Glutamatergic neuron (in vitro differentiated cells): Measurements from ENCODE around the gene IL20. TPM values are rescaled to one million over a fixed set of nuclear protein-coding genes. Genes with fewer than 3 reads are reported as not detected.
A peak's percentile ranks its signal among the peaks of the same experiment; 100 is the strongest.

Experiments
- DNase-seq: peaks from one replicate; pipeline ENCODE4 v3.0.0; 2022
- H3K27ac Mint-ChIP-seq: one replicate; pipeline ENCODE4 v1.8.0; 2020; ENCODE audit warnings: mild to moderate bottlenecking, mixed read lengths, inconsistent platforms; ENCODE audit not compliant: unreplicated experiment
- H3K27me3 Mint-ChIP-seq: one replicate; pipeline ENCODE4 v1.8.0; 2020; ENCODE audit warnings: mild to moderate bottlenecking, moderate library complexity, mixed read lengths, inconsistent platforms; ENCODE audit not compliant: unreplicated experiment
- H3K36me3 Mint-ChIP-seq: one replicate; pipeline ENCODE4 v1.8.0; 2020; ENCODE audit warnings: mild to moderate bottlenecking, mixed read lengths, inconsistent platforms; ENCODE audit not compliant: unreplicated experiment
- H3K4me1 Mint-ChIP-seq: one replicate; pipeline ENCODE4 v1.8.0; 2020; ENCODE audit warnings: mild to moderate bottlenecking, low read depth, mixed read lengths, inconsistent platforms; ENCODE audit not compliant: unreplicated experiment
- H3K4me3 Mint-ChIP-seq: one replicate; pipeline ENCODE4 v1.8.0; 2020; ENCODE audit warnings: mild to moderate bottlenecking, mixed read lengths, inconsistent platforms; ENCODE audit not compliant: unreplicated experiment
- H3K9me3 Mint-ChIP-seq: one replicate; pipeline ENCODE4 v1.8.0; 2020; ENCODE audit warnings: mild to moderate bottlenecking, moderate library complexity, mixed read lengths, inconsistent platforms; ENCODE audit not compliant: unreplicated experiment
- CTCF ChIP-seq: fragments of 200-600 bp; sonication (generic); IDR thresholded peaks from one replicate; pipeline ENCODE4 v1.5.0; 2021; ENCODE audit not compliant: partially characterized antibody, unreplicated experiment
- long read RNA-seq: library from polyadenylated mRNA; unstranded; transcript quantifications from one replicate; pipeline ENCODE4 v2.0.0, GENCODE V29; 2020; ENCODE audit not compliant: unreplicated experiment
- total RNA-seq: library from RNA; stranded (reverse); fragmentation: NEBNext Ultra II Directional; extraction: Animal tissue kit (Norgen Biotek cat#: 25700); gene quantifications from one replicate; pipeline ENCODE4 v1.2.1, GENCODE V29; 2021; ENCODE audit not compliant: unreplicated experiment

IL20 gene
- not detected for total RNA-seq
- long read RNA-seq = 0 reads

DNA sequence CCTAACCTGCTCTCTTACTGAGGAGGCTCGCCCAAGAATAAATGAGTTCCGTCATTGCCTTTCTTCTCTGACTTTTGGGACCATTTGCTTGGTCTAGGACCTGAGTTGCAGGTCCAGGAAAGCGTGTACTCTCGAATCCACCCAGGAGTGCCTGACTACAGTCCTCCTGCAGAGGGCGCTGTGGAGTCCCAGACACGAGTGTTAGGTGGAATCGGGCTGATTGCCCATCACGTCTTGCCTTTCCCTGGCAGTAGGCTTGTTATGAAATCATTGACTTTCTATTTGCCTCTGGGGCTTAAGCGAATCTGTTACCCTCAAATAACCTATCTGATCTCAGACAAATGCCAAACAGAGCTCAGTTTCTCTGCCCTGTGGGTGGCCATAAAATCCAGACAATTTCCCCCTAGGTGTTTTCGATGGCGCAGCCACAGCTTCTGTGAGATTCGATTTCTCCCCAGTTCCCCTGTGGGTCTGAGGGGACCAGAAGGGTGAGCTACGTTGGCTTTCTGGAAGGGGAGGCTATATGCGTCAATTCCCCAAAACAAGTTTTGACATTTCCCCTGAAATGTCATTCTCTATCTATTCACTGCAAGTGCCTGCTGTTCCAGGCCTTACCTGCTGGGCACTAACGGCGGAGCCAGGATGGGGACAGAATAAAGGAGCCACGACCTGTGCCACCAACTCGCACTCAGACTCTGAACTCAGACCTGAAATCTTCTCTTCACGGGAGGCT, at the start of gene IL20:
TSS of gene IL20 (plus strand) at position 685 of the 733 bp plus-strand sequence. CDS start 230 bp downstream, outside the sequence.
- Mint-ChIP-seq H3K4me1 (no peaks in the 10 kb centered on the region), H3K4me3 (no peak within 1 kb of the TSS), H3K9me3 (peaks cover 3% of the 10 kb centered on the region), H3K36me3 (no peaks in the 10 kb centered on the region), H3K27ac (no peak within 1 kb of the TSS), H3K27me3 (peaks cover 2% of the 10 kb centered on the region)
- TF ChIP-seq CTCF = peak; percentile 87
- DNase-seq = peak; percentile 86

- Mint-ChIP-seq H3K27ac (no peak overlapping the region), H3K9me3 (no peaks in the 10 kb centered on the region), H3K36me3 (no peaks in the 10 kb centered on the region), H3K27me3 (no peaks in the 10 kb centered on the region), H3K4me1 (no peaks in the 10 kb centered on the region), H3K4me3 (no peak overlapping the region)
- TF ChIP-seq CTCF = no peak
- no peak for DNase-seq
These were observed 48.8 kb upstream of the IL20 start for GRCh38 chr1:206816390-206817287.

DNA sequence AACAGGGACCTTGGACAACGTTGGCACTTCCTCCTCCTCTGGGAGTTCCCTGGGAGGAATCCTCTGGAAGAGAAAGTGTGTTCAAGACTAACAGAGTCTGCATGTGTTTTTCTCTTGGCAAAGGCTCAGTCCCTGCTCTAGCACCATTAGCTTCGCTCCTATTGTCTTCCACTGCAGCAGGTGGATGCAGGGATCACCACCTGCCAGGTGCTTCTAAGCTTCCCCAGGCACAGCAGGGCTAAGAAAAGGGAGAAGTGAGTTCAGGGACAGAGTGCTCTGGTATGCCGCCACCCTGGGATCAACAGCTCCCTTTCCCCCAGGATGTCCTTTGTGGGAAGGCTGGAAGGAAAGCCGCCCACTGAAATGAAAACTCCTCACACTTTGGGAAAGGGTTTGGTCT, 43.9 kb upstream of the IL20 start:
- H3K27me3 Mint-ChIP-seq = peaks cover 2% of the 10 kb centered on the region
- H3K9me3 Mint-ChIP-seq = no peaks in the 10 kb centered on the region
- H3K4me1 Mint-ChIP-seq = no peaks in the 10 kb centered on the region
- no peak for TF ChIP-seq CTCF
- H3K27ac Mint-ChIP-seq = no peak overlapping the region
- H3K36me3 Mint-ChIP-seq = no peaks in the 10 kb centered on the region
- no peak overlapping the region for H3K4me3 Mint-ChIP-seq
- DNase-seq = no peak

- Mint-ChIP-seq H3K36me3 (no peaks in the 10 kb centered on the region), H3K9me3 (no peaks in the 10 kb centered on the region), H3K4me3 (no peak overlapping the region), H3K27me3 (peaks cover 4% of the 10 kb centered on the region), H3K27ac (no peak overlapping the region), H3K4me1 (peaks cover 3% of the 10 kb centered on the region)
- DNase-seq = no peak
- TF ChIP-seq CTCF = no peak
These were observed 41.7 kb upstream of the IL20 start for GRCh38 chr1:206823727-206824126.
